ENCODE data around the gene FOXC1. TPM values are rescaled to one million over a fixed set of nuclear protein-coding genes. Genes with fewer than 3 reads are reported as not detected.

FOXC1 gene
- total and polyA plus RNA-seq, 10 of the 15 experiments (the other 5 are each of a cell fraction or from before 2014, with no cell fraction given), result 0.13 to 1.5 (median 0.48) TPM; not detected in 2

DNA sequence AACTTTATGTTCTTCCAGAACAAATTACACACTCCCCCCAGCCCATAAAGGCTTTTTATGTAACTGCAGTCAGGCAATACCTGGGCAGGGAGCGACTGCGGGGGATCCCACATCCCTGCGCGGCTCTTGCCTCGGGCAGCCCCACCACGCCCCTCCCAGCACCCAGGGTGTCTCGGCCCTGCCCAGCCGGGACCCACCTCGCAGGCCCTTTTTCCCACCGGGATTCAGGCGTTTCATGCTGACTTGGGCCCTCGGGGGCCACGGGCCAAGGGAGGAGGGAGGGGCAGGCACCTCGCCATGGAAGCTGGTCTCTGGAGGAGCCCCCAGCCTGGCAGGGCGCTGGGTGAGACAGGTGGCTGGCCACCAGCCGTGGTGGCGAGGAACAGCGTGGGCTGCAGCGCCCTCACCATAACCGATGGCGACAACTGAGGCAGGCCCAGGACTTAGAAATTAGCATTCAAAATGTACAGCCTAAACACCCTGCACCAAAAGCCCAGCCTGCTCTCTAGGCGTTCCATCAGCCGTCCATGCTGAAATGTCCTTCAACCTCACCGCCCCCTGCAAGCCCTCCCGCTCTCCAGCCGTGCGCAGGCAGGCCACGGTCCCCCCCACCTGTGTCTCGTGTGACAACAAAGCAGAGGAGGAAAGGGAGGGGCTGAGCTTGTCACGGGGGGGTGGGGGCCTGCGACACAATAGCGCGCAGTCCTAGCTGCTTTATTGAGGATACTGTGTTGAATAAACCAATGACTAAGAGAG, 15.1 kb upstream of the FOXC1 start:
- ChIA-PET RAD21 (ENCODE audit: unreplicated experiment) (interaction anchor here (1.0 to 2.2 kb wide), 4 partner anchors 135 to 759 kb away, joined by 3 to 8 read pairs (median 6); no protein-coding TSS in a partner anchor), POLR2A (no interaction called here), SMC1A (ENCODE audit: uncharacterized antibody, unreplicated experiment) (interaction anchor here (0.6 to 2.5 kb wide), 3 partner anchors 19 to 759 kb away, joined by 3 to 18 read pairs (median 5); no protein-coding TSS in a partner anchor), CTCF (interaction anchor here (0.7 to 3.8 kb wide), 10 partner anchors 12 to 1040 kb away, joined by 3 to 33 read pairs (median 8); no protein-coding TSS in a partner anchor)
- no peak overlapping the region for H3K27ac ChIP-seq (ENCODE audit: control insufficient read depth, insufficient read depth)
- no peaks in the 10 kb centered on the region for H3K79me2 ChIP-seq (ENCODE audit: control insufficient read depth, insufficient read depth, low read length)
- H3K9me3 ChIP-seq (replicated peaks; ENCODE audit: control insufficient read depth, insufficient read depth, low read length), result no peaks in the 10 kb centered on the region; the same call in 2 of the 3 replicates
- DNase-seq (ENCODE audit: low read depth, low spot score) (no peak), ATAC-seq (no peak), FAIRE-seq (no peak)
- no TSS peak for BruUV-seq (replicated peaks)
- no peaks in the 10 kb centered on the region for H4K20me1 ChIP-seq (ENCODE audit: control insufficient read depth, insufficient read depth)
- in situ Hi-C loops (cut with MboI) (loop anchor here (5.0 to 25.0 kb wide), 3 partner anchors 758 to 1343 kb away; partner anchors contain the start of gene MYLK4), intact Hi-C loops (cut with micrococcal nuclease; ENCODE audit: unreplicated experiment) (loop anchor here (10.0 kb wide), 1 partner anchor 850 kb away; no protein-coding TSS in a partner anchor)
- H2AFZ ChIP-seq (ENCODE audit: control insufficient read depth, low read depth, low read length), result no peak overlapping the region
- H3K4me2 ChIP-seq (ENCODE audit: control insufficient read depth, insufficient read depth), result no peak overlapping the region
- no peaks in the 10 kb centered on the region for H3K4me1 ChIP-seq (ENCODE audit: control insufficient read depth, insufficient read depth, low read length)
- H3K36me3 ChIP-seq (ENCODE audit: control insufficient read depth in 2 of 2, insufficient read depth in 2 of 2, low read length in 1 of 2), result no peaks in the 10 kb centered on the region
- no peaks in the 10 kb centered on the region for H3K27me3 ChIP-seq (replicated peaks in 1 of 2; ENCODE audit: control insufficient read depth in 2 of 2, insufficient read depth in 2 of 2, low read length in 1 of 2)
- H3K9ac ChIP-seq (ENCODE audit: control insufficient read depth, insufficient read depth, low read length), result no peak overlapping the region
- WGBS (ENCODE audit: insufficient coverage, insufficient replicate concordance, low lambda C conversion rate, missing lambda C conversion rate), result 56% methylated on average over 33 of the region's 33 CpGs
- no peak overlapping the region for H3K4me3 ChIP-seq
- TF ChIP-seq NFXL1 (IDR thresholded peaks at IDR 0.05; ENCODE audit: borderline replicate concordance), result no peak
- no peak for TF ChIP-seq NR2C2 (IDR thresholded peaks at IDR 0.05; ENCODE audit: borderline replicate concordance, control insufficient read depth, insufficient read length, low read depth)
- TF ChIP-seq, protein P1, sequence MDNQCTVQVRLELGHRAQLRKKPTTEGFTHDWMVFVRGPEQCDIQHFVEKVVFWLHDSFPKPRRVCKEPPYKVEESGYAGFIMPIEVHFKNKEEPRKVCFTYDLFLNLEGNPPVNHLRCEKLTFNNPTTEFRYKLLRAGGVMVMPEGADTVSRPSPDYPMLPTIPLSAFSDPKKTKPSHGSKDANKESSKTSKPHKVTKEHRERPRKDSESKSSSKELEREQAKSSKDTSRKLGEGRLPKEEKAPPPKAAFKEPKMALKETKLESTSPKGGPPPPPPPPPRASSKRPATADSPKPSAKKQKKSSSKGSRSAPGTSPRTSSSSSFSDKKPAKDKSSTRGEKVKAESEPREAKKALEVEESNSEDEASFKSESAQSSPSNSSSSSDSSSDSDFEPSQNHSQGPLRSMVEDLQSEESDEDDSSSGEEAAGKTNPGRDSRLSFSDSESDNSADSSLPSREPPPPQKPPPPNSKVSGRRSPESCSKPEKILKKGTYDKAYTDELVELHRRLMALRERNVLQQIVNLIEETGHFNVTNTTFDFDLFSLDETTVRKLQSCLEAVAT (IDR thresholded peaks at IDR 0.05), result no peak
- no peak for TF ChIP-seq SP1 (IDR thresholded peaks at IDR 0.05; ENCODE audit: low read depth, low read length)
- no peak for TF ChIP-seq MXI1 (IDR thresholded peaks at IDR 0.05; ENCODE audit: low read depth, low read length)
- no peak for TF ChIP-seq BMI1 (IDR thresholded peaks at IDR 0.05; ENCODE audit: borderline replicate concordance)
- no peak for TF ChIP-seq MEF2A (IDR thresholded peaks at IDR 0.05; ENCODE audit: insufficient read depth, low read depth, low read length)
- TF ChIP-seq, protein P2, sequence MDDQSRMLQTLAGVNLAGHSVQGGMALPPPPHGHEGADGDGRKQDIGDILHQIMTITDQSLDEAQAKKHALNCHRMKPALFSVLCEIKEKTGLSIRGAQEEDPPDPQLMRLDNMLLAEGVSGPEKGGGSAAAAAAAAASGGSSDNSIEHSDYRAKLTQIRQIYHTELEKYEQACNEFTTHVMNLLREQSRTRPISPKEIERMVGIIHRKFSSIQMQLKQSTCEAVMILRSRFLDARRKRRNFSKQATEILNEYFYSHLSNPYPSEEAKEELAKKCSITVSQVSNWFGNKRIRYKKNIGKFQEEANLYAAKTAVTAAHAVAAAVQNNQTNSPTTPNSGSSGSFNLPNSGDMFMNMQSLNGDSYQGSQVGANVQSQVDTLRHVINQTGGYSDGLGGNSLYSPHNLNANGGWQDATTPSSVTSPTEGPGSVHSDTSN (IDR thresholded peaks at IDR 0.05; ENCODE audit: insufficient replicate concordance, low read depth, low read length), result no peak
- TF ChIP-seq JUNB (IDR thresholded peaks at IDR 0.05), result no peak
- TF ChIP-seq MYC (IDR thresholded peaks at IDR 0.05; ENCODE audit: insufficient read depth, insufficient read length, insufficient replicate concordance, low read length, severe bottlenecking), result no peak
- TF ChIP-seq ZBTB40 (IDR thresholded peaks at IDR 0.05; ENCODE audit: borderline replicate concordance), result no peak
- TF ChIP-seq LARP7 (IDR thresholded peaks at IDR 0.05), result no peak
- no peak for TF ChIP-seq HDAC2 (IDR thresholded peaks at IDR 0.05)
- no peak for TF ChIP-seq PML (IDR thresholded peaks at IDR 0.05; ENCODE audit: low read length)
- TF ChIP-seq, protein P3, sequence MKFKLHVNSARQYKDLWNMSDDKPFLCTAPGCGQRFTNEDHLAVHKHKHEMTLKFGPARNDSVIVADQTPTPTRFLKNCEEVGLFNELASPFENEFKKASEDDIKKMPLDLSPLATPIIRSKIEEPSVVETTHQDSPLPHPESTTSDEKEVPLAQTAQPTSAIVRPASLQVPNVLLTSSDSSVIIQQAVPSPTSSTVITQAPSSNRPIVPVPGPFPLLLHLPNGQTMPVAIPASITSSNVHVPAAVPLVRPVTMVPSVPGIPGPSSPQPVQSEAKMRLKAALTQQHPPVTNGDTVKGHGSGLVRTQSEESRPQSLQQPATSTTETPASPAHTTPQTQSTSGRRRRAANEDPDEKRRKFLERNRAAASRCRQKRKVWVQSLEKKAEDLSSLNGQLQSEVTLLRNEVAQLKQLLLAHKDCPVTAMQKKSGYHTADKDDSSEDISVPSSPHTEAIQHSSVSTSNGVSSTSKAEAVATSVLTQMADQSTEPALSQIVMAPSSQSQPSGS (IDR thresholded peaks at IDR 0.05; ENCODE audit: low read length), result no peak

All from GM12878 (cell line).